ENCODE measurements around the gene XNDC1N.
"Not testable (repeated sequence)": the region's sequence is repeated elsewhere in the genome, so short reads cannot be mapped to it uniquely, and the experiment has no call there.

Gene XNDC1N

GRCh38 chr11:71931245-71931602 lies 2.8 kb upstream of the XNDC1N start:
- no peak for DNase-seq

GRCh38 chr11:71930556-71931244 lies 2.3 kb upstream of the XNDC1N start:
- no peak for DNase-seq

- no peak for DNase-seq
Measured at GRCh38 chr11:71929491-71929890, 1.1 kb upstream of the XNDC1N start.

- peak; percentile 99 for DNase-seq
Measured at GRCh38 chr11:71928737-71929443, 496 bp upstream of the XNDC1N start, which contains the start of gene RNF121. Gene RNF121, plus strand, starts transcription at chr11:71929046. Its CDS starts 16 bp downstream, at chr11:71929062.

GRCh38 chr11:71917646-71918140 lies 10.7 kb downstream of the XNDC1N start:
- no peak for DNase-seq

GRCh38 chr11:71914617-71915189 lies 13.7 kb downstream of the XNDC1N start:
- no peak for DNase-seq

GRCh38 chr11:71913756-71914526 lies 14.5 kb downstream of the XNDC1N start:
- no peak for DNase-seq

- not testable (repeated sequence) for DNase-seq
Measured at GRCh38 chr11:71911986-71912340, 16.4 kb downstream of the XNDC1N start.

GRCh38 chr11:71911321-71911985 lies 16.9 kb downstream of the XNDC1N start:
- DNase-seq, result not testable (repeated sequence)

GRCh38 chr11:71910775-71911174 lies 17.6 kb downstream of the XNDC1N start:
- not testable (repeated sequence) for DNase-seq

GRCh38 chr11:71908218-71908617 lies 20.2 kb downstream of the XNDC1N start:
- no peak for DNase-seq

- not testable (repeated sequence) for DNase-seq
Measured at GRCh38 chr11:71901137-71901536, 27.3 kb downstream of the XNDC1N start.

- DNase-seq, result no peak
Measured at GRCh38 chr11:71895961-71896360, 32.4 kb downstream of the XNDC1N start.

GRCh38 chr11:71889181-71889872 lies 39.1 kb downstream of the XNDC1N start:
- not testable (repeated sequence) for DNase-seq

GRCh38 chr11:71888335-71889010 lies 39.9 kb downstream of the XNDC1N start:
- DNase-seq, result not testable (repeated sequence)

GRCh38 chr11:71885806-71886205 lies 42.6 kb downstream of the XNDC1N start:
- DNase-seq, result not testable (repeated sequence)

Measured in retina (tissue), 1 donor.